HG03520 (cell line): ENCODE measurements around the gene HCN4.

Experiments
- ATAC-seq: cut with Tn5 transposase; IDR thresholded peaks from one replicate; pipeline ENCODE4 v1.9.1; 2021; ENCODE audit warnings: mild to moderate bottlenecking, moderate library complexity; ENCODE audit not compliant: unreplicated experiment

The HCN4 gene

DNA sequence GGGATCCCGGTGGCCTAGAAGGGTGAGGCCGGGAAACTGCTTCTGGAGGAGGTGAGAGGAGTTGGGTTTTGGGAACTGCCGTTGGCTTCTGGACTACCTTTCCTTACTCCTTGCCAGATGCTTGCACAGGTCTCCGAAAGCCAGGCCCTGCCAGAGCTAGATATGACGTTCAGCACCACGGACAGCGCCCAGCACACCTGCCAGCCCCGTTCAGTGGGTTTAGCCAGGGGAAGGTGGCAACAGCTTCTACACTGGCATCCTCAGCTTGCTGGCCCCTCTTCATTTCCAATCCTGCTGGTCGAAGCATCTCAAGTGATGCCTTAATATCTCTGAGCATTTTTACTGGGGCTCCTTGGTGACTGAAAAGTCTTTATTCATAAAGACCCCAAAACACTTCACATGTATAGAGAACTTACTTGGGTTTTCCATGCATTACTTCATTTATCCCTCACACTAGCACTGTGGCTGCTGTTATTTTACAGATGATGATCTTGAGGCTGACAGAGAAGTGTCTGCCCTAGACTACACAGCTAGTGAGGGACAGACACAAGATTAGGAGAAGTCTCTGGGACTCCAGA, 21.9 kb downstream of the HCN4 start:
- ATAC-seq, result no peak

GRCh38 chr15:73345658-73346057, 23.1 kb downstream of the HCN4 start:
- ATAC-seq, result no peak

GRCh38 chr15:73344056-73344455, 24.7 kb downstream of the HCN4 start:
- ATAC-seq, result no peak

DNA sequence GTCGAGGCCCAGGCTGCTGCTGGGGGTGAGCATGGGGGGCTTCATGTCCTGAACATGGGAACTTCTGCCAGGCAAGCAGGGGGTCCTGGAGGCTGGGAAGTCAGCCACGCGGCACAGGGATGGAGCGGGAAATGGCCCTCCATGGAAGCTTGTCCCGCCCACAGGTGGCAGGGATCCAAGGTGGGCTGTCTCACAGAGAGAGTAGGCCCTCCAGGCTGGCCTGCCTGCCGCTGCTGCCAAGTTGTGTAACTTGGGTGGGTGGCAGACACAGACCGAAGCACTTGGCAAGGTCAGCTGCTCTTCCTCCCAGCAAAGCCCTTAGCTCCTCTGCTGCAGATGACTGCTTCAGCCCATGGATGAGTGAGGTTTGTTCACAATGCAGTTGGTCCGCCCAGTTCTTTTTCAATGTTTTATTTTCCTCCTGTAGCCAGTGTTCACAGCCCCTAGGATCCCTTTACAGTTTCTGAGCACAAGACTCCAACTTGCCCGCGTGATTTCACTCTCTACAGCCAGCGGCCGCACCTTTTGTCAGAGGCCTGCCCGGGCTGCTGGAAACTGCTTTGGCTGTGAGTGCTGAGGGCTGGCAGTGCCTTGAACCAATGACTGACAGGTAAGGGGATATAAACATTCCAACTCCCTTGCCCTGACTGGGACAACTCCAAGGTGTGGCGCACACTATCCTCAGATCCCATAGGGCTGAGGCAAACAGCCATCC, 26.7 kb downstream of the HCN4 start:
- no peak for ATAC-seq

- no peak for ATAC-seq
Observed at GRCh38 chr15:73340502-73341192, 28.1 kb downstream of the HCN4 start.

GRCh38 chr15:73338606-73339374, 30.0 kb downstream of the HCN4 start:
- ATAC-seq, result no peak

DNA sequence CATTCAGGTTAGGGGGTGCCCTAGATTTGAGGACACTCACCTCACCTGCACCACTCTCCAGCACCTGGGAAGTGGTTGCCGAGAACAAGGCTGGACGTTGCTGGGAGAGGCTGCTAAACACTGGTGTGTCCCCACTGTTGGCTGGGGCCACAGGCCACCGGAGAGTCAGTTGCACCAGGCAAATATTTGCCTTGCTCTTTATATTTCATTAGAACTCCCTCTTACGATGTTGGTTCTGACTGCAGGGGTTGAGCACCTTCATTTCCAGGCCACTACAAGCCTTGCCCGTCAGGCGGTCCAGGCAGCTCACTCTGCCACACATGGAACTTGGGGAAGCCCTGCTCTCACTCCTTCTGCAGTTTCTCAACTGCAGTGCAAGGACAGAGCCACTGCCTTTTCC, 30.7 kb downstream of the HCN4 start:
- no peak for ATAC-seq

- ATAC-seq, result no peak
Observed at GRCh38 chr15:73337187-73337586, 31.6 kb downstream of the HCN4 start.

- ATAC-seq, result no peak
Observed at GRCh38 chr15:73336756-73337155, 32.0 kb downstream of the HCN4 start.

- ATAC-seq, result no peak
Observed at GRCh38 chr15:73335471-73335870, 33.3 kb downstream of the HCN4 start.

DNA sequence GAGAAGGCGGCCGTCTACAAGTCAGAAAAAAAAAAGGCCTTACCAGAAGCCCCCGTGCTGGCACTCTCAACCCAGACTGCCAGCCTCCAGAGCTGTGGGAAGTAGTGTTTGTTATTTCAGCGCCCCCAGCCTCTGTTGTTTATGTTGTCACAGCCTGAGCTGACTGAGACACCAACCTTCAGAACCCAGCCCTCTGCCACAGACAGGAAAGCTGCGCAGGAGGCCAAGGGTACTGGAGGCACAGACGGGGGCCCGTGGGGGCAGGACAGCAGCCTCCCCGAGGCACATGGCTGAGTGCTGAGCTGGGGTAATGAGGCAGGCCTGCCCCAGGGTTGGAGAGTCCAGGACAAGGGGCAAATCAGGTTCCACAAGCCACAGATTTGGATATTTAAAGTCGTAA, 33.7 kb downstream of the HCN4 start:
- ATAC-seq, result no peak

DNA sequence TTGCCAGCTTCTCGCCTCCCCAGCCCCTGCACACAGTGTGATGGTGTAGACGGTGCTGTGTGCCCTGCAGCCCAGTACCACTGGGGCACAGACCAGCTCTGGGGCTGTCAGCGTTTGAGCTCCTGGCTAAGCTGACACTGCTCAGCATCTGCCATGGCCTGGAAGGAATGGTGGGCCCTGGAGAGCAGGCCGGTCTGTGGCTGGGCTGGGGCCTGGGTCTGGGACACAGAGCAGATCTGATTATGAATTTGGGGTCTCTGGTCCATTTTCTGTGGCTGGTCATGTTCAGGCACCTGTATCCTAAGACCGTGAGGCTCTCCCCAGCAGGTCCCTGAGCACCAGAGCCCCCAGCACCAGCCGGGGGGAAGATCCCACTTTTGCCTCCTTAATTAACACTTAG, 34.7 kb downstream of the HCN4 start:
- no peak for ATAC-seq

- ATAC-seq, result no peak
Observed at GRCh38 chr15:73333001-73333400, 35.8 kb downstream of the HCN4 start.

DNA sequence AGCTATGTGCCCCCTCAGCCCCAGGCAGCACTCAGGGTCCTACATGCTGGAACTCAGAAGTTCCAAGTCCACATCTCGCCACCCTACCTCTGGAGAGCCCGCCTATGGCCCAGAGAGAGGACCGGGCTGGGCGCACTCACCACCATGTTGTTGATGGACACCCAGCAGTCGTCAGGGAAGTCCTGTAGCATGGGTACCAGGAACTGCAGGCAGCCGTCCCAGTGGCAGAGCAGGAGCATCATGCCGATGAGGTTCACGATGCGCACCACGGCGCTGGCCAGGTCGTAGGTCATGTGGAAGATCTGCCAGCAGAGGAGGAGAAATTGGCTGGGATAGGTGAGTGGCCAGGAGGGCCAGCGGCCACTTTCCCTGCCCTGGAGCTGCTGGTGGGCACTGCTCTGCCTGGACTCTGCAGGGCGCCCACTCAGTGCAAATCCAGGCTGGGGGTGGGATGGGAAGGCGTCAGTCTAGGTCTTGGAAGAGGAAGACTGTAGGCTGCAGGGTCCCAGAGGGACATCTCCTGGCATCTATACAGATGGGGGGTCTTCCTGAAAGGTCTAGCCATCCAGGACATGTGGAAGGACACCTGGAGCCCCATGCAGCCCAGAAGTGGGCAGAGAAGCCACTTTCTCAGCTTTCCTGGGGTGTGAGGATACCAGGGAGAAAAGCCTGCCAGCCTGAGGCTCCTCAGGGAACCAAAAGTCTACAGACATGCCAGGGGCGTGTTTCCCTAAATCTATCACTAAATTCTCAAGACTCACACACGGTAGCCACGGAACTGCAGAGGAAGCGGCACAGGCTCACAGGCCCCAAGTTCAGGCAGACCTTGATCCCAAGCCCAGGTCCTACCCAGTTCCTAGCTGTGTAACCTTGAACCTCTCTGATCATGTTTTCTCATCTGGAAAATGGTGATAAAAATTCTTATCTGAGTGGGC, 36.5 kb downstream of the HCN4 start:
- no peak for ATAC-seq

DNA sequence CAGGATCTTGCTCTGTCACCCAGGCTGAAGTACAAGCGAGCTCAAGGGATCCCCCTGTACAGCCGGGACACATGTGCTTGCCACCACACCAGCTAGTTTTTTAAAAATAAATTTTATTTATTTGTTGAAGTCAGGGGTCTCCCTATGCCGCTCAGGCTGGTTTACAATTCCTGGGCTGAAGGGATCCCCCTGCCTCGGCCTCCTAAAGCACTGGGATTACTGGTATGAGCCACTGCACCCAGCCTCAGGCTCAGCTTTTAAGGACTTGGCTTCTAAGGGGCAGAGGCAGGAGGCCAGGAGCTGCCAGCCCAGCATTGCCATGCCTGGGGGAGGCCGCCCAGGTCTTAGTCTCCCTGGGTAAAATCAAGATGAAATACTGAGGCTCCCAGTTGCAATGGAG, 37.3 kb downstream of the HCN4 start:
- no peak for ATAC-seq

DNA sequence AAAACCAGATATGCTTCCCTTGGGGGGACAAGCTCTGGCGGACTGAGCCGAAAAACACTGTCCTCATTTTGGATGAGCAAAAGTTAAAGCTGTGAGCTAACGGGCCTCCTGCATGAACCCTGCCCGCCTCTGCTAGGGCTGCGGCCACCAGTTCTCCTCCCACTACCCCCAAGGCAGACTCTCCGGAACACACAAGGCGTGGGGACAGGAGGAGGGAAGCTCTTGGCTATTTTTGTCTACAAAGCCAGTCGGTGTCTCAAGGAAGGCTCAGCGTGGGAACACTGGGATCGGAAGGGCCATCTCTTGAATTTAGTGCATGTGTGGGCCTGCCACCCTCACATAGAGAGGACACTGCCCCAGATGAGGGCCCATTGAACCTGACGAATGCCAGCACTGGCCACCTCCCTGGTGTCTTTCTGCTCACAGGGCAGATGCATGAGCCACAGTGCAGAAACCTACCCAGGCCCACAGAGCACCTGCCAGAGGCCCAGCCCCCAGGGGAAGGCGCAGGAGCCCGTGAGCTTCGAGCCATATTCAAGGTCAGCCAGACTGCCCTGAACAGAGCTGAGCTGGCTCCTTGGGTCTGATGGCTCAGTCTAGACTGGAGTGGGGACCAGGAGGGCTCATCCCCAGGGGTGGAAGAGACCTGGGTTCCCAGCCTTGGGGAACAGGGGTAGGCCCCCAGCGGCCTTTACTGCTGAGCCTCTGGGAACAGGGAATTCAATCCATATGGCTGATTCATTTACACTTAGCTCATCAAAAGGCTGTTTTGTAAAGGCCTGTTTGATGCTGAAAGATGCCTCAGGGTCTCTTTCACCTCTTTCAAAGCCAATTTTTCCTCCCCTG, 38.3 kb downstream of the HCN4 start:
- ATAC-seq, result no peak

GRCh38 chr15:73329501-73330200, 39.1 kb downstream of the HCN4 start:
- ATAC-seq, result no peak

GRCh38 chr15:73328981-73329380, 39.8 kb downstream of the HCN4 start:
- ATAC-seq, result no peak
